ENCODE measurements around the gene TUNAR.

The TUNAR gene

DNA sequence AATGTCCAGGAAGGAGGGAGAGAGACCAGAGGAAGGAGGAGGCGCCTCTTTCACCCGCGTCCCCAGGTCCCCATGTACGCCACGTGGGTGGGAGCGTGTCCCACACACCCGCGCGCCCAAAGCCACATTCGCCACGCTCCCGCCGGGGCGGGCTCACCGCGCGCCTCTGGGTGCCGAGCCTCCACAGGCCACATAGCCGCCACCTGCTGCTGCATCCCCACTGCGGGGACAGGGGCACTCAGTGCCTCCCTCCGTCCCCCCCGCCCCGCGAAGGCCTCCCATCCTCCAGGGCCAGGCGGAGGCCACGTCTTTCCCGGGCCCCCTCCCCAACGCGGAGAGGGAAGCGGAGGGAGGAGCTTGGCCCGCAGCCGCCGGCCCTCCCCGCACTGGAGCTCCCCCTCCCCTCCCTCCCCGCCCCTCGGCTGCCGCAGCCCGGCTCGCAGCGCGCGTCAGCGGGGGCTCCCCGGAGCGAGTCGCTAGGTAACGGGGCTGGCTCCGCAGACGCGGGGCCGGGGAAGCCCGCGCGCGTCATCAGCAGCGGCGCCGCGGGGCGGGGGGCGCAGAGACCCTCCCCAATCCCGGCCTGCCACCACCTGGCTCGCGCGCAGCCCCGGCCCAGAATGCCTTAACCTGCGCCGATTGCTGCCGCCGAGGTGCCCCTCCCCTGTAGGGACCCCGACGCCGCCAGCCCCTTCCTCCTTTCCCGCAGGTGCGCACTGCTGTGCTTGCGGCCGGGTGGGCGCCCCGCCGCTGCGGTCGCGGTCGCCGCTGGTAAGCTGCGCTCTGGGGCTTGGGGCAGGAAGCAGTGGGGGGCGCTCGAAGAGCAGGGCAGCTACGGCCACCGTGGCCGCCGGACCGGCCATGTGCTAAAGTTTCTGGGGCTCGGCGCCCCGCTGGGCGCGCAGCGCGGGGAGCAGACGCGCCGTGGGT lies 536 bp upstream of the TUNAR start:
- peak; percentile 70 for DNase-seq

DNA sequence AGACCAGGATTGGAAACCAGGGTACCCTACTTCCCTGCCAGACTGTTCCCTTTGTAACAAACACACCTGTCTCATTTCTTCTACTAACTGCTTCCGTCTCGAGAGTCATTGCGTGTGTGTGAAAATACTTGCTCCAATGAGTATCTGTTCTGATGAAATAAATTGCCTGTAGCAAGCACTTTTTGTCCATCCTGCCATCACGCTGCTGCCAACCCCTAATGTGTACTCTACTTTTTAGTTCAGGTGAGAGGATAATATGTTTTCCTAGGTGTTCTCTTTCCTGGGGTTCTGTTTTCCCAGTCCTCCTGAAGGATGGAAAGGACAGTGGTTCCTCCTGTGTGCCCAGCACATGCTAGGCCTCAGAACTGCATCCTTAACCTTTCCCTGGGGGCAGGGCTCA lies 1.0 kb downstream of the TUNAR start:
- DNase-seq = no peak

DNA sequence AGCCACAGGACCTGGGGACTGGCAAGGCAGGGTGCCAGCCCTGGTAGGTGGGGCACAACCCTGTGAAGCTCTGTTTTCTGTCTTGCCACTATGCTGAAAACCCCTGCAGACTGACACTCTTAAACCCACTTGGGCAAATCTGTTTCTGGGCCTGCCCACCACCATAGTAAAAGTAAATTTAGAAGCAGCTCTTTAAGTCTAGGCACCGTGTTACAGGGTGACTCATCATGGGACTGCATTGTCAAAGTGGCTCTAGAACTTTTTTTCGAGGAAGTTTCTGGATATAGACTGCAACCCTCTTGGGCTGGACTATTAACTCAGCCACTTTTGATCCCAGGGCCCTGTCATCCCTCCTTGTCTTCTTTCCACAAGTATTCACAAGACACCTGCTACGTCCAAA lies 7.7 kb downstream of the TUNAR start:
- DNase-seq = no peak

DNA sequence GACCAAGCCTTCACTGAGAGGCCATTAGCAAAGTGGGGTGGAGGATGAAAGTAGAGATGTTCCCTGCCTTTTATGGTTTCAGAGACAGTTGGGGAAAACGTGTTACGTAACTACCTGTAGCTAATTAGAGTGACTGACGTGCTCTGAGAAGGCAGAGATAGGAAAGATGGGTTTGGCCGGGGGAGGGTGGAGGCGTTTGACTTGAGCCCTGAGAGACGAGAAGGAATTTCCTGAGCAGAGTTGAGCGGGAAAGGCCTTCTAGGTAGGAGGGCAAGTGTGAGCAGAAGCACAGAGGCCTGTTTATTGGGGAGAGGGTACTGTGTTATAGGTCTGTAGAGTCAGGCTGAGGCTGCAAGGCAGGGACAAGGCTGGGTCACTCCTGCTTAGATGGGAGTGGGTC lies 8.6 kb downstream of the TUNAR start:
- no peak for DNase-seq

DNA sequence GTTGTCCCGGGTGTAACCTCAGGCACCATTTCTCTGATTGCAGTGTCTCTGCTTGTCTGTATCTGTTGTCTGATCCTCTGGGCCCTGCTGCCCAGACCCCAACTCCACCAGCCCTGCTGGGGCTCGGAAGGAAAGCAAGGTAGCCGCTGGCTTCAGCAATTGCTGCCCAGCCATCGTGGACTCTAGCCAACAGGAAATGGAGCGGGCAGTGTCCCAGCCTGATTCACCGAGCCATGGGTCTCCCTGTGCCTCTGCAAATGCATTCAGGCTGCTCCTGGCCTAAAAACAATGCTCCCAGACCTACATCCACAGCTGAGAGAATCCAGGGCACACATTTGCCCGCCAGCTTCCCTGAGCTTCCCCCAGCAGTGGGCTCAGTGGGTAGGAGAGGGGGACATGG lies 9.2 kb downstream of the TUNAR start:
- DNase-seq = peak; percentile 28

DNA sequence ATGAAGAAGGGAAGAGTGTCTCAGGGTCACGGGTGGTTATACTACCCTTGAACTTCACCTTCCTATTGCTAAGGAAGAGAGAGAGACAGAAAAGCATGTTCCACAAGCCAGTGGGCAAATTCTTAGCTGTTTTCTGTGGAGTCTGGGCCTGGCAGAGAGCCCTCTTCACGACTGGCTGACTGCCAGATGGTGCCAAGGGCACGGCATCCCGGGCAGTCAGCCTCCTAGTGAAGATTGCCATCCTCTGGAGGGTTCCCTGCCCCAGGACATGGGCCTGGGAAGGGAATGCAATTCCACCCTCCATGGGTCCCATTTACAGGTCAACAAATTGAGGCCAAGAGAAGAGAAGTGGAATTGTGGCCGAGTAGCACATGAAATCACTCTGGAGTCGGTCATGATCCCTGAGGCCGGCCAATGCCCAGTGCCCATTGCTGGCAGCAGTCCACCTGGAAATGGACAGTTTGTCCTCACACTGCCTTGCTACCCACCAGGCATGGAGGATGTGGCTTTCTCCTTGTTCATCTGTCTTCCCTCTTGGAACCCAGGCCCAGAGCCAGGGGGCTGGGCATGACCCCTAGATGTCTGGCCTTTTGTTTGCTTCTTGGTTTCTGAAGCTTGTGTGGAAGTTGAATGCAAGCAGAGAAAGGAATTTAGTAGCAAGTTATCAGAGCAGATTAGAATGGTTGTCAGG lies 9.9 kb downstream of the TUNAR start:
- peak; percentile 13 for DNase-seq

GRCh38 chr14:95887351-95887750 lies 10.7 kb downstream of the TUNAR start:
- DNase-seq = no peak

DNA sequence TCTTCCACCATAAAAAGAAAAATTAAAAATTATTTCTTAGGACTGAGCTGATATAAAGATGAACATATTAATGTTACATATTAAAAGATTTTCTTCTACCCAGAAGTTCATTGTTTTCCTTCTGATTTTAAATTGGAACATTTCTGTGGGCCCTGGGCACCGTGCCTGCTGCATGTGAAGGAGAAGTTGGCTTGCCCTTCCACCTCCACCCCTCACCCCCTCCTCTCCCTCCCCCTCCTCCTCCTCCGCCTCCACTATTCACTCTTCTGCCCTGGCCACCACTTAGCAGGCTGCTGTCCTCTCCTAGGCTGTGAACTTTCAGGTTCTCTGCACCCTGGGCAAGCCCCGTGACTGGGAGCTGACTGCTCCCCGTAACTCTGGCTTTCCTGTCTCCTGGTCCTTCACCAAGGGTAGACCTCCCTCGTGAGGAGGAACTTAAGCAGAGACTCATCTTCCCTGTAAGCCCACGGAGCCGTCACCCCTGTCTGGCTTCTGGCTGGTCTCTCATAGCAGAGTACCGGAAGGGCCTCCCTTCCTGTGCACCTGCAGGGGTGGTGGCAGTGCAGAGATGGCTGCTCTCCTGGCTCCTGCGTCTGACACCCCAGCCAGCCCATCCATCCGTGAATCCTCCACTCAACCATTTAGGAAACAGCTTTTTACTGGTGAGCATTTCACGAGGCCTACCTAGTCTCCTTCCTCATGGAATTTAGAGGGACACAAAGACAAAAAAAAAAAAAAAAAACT lies 12.8 kb downstream of the TUNAR start:
- peak; percentile 29 for DNase-seq

DNA sequence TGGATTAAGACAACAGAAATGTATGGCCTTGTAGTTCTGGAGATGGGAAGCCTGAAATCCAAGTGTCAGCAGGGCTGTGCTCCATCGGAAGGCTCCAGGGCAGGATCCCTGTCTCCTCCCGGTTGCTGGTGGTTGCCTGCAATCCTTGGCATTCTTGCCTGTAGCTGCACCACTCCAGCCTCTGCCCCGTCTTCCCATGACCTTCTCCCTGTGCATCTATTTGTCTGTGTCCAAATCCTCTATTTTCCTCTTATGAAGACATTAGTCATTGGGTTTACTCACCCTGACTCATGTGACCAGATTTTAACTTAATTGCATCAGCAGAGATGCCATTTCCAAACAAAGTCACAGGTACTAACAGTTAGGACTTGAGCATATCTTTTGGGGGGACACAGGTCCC lies 15.1 kb downstream of the TUNAR start:
- DNase-seq = no peak

GRCh38 chr14:95892142-95892541 lies 15.5 kb downstream of the TUNAR start:
- DNase-seq = no peak

GRCh38 chr14:95895720-95896119 lies 19.1 kb downstream of the TUNAR start:
- DNase-seq = no peak

GRCh38 chr14:95896498-95897135 lies 20.0 kb downstream of the TUNAR start:
- DNase-seq = no peak

DNA sequence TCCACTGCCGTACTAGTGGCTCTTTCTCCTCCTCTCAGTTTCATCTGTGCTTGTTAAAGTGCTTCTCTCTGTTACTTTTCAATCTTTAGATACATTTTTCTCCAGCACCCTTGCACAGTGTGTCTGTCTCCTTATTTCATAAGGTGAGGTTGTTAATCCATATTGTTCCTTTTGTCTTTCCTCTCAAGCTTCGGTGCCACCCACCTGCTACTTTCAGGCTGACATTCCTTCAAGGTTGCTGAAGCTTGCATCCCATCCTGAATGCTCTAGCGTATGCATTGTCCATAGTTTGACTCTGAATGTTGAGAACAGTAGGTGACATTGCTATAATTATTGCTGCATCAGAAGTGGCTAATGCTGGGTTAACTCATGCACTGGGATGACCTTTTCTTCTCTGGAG lies 20.6 kb downstream of the TUNAR start:
- DNase-seq = no peak

GRCh38 chr14:95901054-95901453 lies 24.4 kb downstream of the TUNAR start:
- DNase-seq = no peak

GRCh38 chr14:95902273-95902826 lies 25.7 kb downstream of the TUNAR start:
- DNase-seq = no peak

GRCh38 chr14:95903165-95903564 lies 26.5 kb downstream of the TUNAR start:
- DNase-seq = no peak

DNA sequence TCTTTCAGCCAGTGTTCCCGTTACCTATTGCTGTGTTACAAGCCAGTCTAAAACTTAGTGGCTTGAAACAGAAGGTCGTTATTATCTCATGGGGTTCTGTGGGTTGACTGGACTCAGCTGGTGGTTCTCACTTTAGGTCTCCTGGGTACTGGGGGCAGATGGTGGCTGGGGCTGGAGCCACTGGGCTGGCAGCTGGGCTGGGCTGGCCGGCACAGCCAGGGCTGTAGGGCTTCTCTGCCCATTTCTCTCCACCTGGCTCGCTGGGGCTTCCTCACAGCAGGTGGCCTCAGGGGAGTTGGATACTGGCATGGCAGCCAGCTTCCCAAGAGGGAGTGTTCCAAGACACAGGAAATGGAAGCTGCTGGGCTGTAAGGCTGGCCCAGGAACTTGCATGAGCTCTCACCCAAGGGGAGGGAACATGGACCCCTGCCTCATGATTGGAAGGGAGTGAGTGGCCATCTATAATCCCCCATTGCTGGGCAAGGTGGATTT lies 27.0 kb downstream of the TUNAR start:
- DNase-seq = no peak

- no peak for DNase-seq
Measured at GRCh38 chr14:95906591-95906990, 30.0 kb downstream of the TUNAR start.

DNA sequence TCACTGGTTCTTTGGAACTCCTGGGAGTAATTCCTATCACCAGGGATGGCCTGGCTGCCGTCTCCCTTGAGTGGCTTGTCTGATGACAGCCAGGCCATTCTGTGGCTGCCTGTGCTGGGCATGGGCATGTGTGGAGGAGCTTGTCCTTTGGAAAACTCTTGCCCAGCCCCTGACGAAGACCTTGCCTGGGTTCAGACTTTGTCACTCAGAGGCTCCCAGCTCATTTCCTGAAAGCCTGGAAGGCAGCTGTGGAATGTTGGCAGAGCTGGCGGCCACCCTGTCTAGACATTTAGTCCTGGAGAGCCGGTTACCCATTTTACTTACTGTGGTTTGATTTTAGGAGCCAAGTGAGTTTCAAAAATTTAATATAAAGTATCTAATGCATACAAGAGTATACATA lies 34.0 kb downstream of the TUNAR start:
- no peak for DNase-seq

- DNase-seq = no peak
Measured at GRCh38 chr14:95911456-95911855, 34.8 kb downstream of the TUNAR start.

DNA sequence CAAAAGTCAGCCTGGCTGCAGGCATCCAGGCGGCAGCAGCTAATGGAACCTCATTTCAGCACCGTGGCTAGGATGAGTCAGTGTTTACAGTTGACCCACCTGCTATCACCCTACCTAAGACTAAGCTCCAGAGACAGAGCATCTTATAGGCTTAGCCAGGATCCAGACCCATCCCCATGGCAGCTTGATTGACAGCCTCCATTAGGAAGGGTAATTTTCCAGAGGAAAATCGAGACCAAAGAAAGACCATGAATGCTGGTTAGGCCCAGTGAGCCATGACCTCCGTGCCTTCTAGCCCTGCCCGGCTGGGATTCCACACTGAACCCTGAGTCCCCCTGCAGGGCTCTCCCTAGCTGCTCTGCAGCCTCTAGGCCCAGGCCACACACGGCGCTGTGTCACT lies 38.7 kb downstream of the TUNAR start:
- DNase-seq = no peak

DNA sequence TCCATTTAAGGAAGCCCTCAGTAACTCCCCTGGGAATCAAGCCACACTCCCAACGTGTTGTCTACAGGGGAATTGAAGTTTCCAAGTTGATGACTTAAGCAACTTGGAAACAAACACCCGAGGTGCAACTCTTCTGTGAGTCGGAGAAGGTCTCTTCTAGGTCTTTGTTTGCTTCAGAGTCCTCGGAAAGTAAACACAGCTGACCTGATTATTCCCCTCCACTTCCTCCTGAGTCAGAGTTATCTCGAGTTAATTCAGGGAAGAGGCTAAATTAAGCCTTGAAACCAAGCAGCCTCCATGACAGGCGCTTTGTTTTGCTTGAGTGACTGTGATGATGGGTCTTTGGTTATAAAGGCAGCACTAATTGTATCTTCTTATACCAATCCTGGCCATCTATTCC lies 41.8 kb downstream of the TUNAR start:
- no peak for DNase-seq
